Duodenal mucosa (tissue), 2 donors: Measurements from ENCODE around the gene LIMS4.
"Not testable (repeated sequence)": the region's sequence is repeated elsewhere in the genome, so short reads cannot be mapped to it uniquely, and the experiment has no call there.

ENCODE experiments used
- H3K27ac ChIP-seq: one replicate; pipeline ENCODE4 v1.7.0; 2013; ENCODE audit warnings: low read depth, low read length
- H3K27me3 ChIP-seq, 2 donors: one replicate each; pipeline ENCODE4 v1.7.0; 2013; ENCODE audit warnings: low read length in 2 of 2, control low read depth in 1 of 2; ENCODE audit not compliant: insufficient read depth in 2 of 2, control insufficient read depth in 1 of 2
- H3K36me3 ChIP-seq, 2 donors: one replicate each; pipeline ENCODE4 v1.7.0; 2013; ENCODE audit warnings: low read length in 2 of 2, control low read depth in 1 of 2; ENCODE audit not compliant: insufficient read depth in 2 of 2, control insufficient read depth in 1 of 2
- H3K4me1 ChIP-seq, 2 donors: one replicate each; pipeline ENCODE4 v1.7.0; 2013; ENCODE audit warnings: low read length in 2 of 2, control low read depth in 1 of 2; ENCODE audit not compliant: insufficient read depth in 2 of 2, control insufficient read depth in 1 of 2
- H3K4me3 ChIP-seq, 2 donors: one replicate each; pipeline ENCODE4 v1.7.0; 2013; ENCODE audit warnings: low read length in 2 of 2, low read depth in 1 of 2
- H3K9ac ChIP-seq, 2 donors: one replicate each; pipeline ENCODE4 v1.7.0; 2013; ENCODE audit warnings: low read length in 2 of 2, low read depth in 1 of 2
- H3K9me3 ChIP-seq, 2 donors: one replicate each; pipeline ENCODE4 v1.7.0; 2013; ENCODE audit warnings: low read length in 2 of 2, control low read depth in 1 of 2; ENCODE audit not compliant: control insufficient read depth in 1 of 2

Gene LIMS4

GRCh38 chr2:110450951-110451350 lies 21.7 kb downstream of the LIMS4 start:
- H3K27me3 ChIP-seq, H3K9ac ChIP-seq, H3K4me3 ChIP-seq, H3K36me3 ChIP-seq, H3K27ac ChIP-seq, H3K9me3 ChIP-seq, H3K4me1 ChIP-seq: not testable (repeated sequence)

- H3K9me3 ChIP-seq, H3K9ac ChIP-seq, H3K36me3 ChIP-seq, H3K27ac ChIP-seq, H3K4me1 ChIP-seq, H3K27me3 ChIP-seq, H3K4me3 ChIP-seq: not testable (repeated sequence)
These were observed 23.3 kb downstream of the LIMS4 start for GRCh38 chr2:110449127-110449947.

- not testable (repeated sequence) for H3K27ac ChIP-seq, H3K4me1 ChIP-seq, H3K4me3 ChIP-seq, H3K9me3 ChIP-seq, H3K9ac ChIP-seq, H3K36me3 ChIP-seq, H3K27me3 ChIP-seq
These were observed 26.0 kb downstream of the LIMS4 start for GRCh38 chr2:110446644-110447043.

- not testable (repeated sequence) for H3K4me1 ChIP-seq, H3K36me3 ChIP-seq, H3K9ac ChIP-seq, H3K27me3 ChIP-seq, H3K27ac ChIP-seq, H3K9me3 ChIP-seq, H3K4me3 ChIP-seq
These were observed 29.2 kb downstream of the LIMS4 start for GRCh38 chr2:110443305-110444005.

- H3K27me3 ChIP-seq, H3K36me3 ChIP-seq, H3K27ac ChIP-seq, H3K4me1 ChIP-seq, H3K9me3 ChIP-seq, H3K9ac ChIP-seq, H3K4me3 ChIP-seq: not testable (repeated sequence)
These were observed 30.7 kb downstream of the LIMS4 start for GRCh38 chr2:110441905-110442304.

- H3K4me3 ChIP-seq, H3K9ac ChIP-seq, H3K4me1 ChIP-seq, H3K27ac ChIP-seq, H3K36me3 ChIP-seq, H3K9me3 ChIP-seq, H3K27me3 ChIP-seq: not testable (repeated sequence)
These were observed 38.1 kb downstream of the LIMS4 start for GRCh38 chr2:110434565-110434964.

GRCh38 chr2:110425725-110426124 lies 46.9 kb downstream of the LIMS4 start:
- H3K36me3 ChIP-seq, H3K27ac ChIP-seq, H3K27me3 ChIP-seq, H3K9ac ChIP-seq, H3K9me3 ChIP-seq, H3K4me3 ChIP-seq, H3K4me1 ChIP-seq: not testable (repeated sequence)

GRCh38 chr2:110424421-110424820 lies 48.2 kb downstream of the LIMS4 start:
- not testable (repeated sequence) for H3K36me3 ChIP-seq, H3K9ac ChIP-seq, H3K27me3 ChIP-seq, H3K4me3 ChIP-seq, H3K27ac ChIP-seq, H3K4me1 ChIP-seq, H3K9me3 ChIP-seq

- not testable (repeated sequence) for H3K9ac ChIP-seq, H3K4me3 ChIP-seq, H3K36me3 ChIP-seq, H3K27ac ChIP-seq, H3K9me3 ChIP-seq, H3K27me3 ChIP-seq, H3K4me1 ChIP-seq
These were observed 49.0 kb downstream of the LIMS4 start for GRCh38 chr2:110423574-110423962.

- H3K36me3 ChIP-seq, H3K9ac ChIP-seq, H3K4me3 ChIP-seq, H3K27me3 ChIP-seq, H3K27ac ChIP-seq, H3K4me1 ChIP-seq, H3K9me3 ChIP-seq: not testable (repeated sequence)
These were observed 49.6 kb downstream of the LIMS4 start for GRCh38 chr2:110422852-110423573.
